A172 (cell line): ENCODE data around the gene NPEPPS. TPM values are rescaled to one million over a fixed set of nuclear protein-coding genes. Genes with fewer than 3 reads are reported as not detected.
A peak's percentile ranks its signal among the peaks of the same experiment; 100 is the strongest.
"Not testable (repeated sequence)": the region's sequence is repeated elsewhere in the genome, so short reads cannot be mapped to it uniquely, and the experiment has no call there.

ENCODE experiments used
- DNase-seq: peaks from one replicate; pipeline ENCODE4 v3.0.0-alpha.2; 2015; ENCODE audit warnings: low spot score
- total RNA-seq: library from RNA; depleted of rRNA; stranded (reverse); fragments of >200 nt; shearing (Covaris generic); gene quantifications from 2 replicates; pipeline ENCODE4 v1.2.3, GENCODE V29; 2014; rRNA removed

The NPEPPS gene, protein sequence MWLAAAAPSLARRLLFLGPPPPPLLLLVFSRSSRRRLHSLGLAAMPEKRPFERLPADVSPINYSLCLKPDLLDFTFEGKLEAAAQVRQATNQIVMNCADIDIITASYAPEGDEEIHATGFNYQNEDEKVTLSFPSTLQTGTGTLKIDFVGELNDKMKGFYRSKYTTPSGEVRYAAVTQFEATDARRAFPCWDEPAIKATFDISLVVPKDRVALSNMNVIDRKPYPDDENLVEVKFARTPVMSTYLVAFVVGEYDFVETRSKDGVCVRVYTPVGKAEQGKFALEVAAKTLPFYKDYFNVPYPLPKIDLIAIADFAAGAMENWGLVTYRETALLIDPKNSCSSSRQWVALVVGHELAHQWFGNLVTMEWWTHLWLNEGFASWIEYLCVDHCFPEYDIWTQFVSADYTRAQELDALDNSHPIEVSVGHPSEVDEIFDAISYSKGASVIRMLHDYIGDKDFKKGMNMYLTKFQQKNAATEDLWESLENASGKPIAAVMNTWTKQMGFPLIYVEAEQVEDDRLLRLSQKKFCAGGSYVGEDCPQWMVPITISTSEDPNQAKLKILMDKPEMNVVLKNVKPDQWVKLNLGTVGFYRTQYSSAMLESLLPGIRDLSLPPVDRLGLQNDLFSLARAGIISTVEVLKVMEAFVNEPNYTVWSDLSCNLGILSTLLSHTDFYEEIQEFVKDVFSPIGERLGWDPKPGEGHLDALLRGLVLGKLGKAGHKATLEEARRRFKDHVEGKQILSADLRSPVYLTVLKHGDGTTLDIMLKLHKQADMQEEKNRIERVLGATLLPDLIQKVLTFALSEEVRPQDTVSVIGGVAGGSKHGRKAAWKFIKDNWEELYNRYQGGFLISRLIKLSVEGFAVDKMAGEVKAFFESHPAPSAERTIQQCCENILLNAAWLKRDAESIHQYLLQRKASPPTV
- 45.7 and 50.3 TPM in 2 replicates for total RNA-seq

DNA sequence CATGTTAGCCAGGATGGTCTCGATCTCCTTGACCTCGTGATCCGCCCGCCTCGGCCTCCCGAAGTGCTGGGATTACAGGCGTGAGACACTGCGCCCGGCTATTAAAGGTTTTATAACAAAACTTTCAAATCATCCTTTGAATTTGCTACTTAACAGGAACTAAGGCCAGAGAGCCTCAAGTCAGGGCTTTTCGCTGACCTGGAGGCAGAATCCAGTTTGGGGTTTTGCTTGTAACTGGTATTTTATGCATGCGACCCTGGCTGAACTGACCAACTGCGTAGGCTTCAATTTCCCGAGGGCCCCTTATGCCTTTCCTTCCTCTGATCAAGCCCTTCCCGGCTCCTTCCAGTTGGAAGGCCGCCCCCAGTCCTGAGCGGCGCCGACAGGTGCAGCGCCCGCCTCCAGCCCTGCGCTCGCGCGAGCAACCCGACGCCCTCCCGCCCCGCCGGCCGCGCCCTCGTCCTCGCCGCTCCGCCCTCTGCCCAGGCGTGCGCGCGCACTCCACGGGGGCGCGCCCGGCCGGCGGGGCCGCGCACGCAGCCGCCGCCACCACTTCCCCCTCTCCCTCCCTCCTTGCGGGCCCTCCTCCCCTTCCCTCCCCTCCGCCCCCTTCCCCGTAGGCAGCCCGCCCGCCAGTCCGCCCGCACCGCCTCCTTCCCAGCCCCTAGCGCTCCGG, at the start of gene NPEPPS:
NPEPPS (plus strand) TSS at position 552 of the 676 bp plus-strand sequence. CDS start 193 bp downstream, outside the sequence.
- DNase-seq, result peak; percentile 67

DNA sequence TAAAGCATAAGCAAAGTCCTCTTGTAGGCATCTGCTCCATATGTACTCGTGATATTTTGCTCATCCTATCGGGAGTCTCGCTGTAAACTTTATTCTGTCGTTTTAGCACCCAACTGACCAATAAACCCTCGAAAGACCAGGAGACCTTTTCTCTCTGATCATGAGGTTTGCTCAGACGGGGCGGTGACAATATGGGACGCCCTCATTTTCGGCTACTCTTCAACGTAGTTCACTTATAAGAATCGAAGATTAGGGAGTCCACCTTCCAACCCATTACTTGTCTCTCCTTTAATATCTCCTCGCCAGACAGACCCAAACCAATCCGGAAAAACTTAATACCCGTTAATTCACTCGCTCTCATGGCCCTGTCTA, 39.1 kb upstream of the NPEPPS start:
- not testable (repeated sequence) for DNase-seq

DNA sequence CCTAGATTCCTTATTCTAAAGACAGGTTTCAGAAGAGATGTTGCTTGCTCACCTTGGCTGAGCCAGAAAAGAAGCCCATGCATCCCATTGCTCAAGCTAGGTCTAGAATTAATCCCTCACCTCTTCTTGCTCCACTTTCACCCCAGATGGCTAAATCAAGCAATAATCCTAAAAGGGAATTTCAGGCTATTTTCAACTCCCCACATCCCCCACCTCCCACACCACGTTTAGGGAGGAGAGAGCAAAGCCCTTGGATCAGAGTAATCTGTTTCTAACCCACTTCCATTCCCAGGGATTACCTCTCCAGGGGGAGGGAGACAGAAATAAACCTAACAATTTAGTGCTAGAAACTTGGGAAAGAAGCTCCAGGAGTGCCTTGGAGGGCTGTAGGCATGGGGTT, 31.8 kb upstream of the NPEPPS start:
- DNase-seq, result not testable (repeated sequence)

DNA sequence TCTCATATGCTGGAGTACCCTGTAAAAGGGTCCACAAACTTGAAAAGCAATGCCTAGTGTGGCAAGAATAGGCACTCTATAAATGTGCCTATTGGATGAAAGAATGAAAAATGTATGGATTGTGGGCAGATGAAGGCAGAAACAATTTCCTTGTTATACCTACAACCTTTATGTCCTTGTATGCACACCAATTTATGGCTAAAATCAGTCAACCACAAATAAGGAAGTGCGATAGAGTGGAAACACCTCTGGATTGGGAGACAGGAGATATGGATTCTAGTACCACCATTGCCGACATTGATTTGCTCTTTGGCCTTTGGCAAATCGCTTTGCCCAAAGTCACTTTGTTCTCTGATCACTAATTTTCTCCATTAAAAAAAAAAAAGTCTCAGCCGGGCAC, 31.4 kb upstream of the NPEPPS start:
- DNase-seq, result not testable (repeated sequence)

DNA sequence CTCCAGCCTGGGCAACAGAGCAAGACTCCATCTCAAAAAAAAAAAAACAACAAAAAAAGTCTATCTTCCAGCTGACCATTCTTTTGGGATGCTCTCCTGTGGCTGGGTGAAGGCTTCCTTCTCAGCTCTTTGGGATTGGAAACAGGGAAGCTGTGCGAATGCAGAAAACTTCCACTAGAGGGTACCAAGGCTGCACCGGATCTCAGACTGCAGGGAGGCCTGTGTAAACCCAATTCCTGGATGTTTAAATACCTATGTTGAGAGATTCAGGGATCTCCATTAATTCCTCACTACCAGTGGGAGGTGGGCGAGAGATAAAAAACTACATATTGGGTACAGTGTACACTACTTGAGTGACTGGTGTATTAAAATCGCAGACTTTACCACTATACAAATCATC, 30.3 kb upstream of the NPEPPS start:
- DNase-seq, result peak; percentile 22

DNA sequence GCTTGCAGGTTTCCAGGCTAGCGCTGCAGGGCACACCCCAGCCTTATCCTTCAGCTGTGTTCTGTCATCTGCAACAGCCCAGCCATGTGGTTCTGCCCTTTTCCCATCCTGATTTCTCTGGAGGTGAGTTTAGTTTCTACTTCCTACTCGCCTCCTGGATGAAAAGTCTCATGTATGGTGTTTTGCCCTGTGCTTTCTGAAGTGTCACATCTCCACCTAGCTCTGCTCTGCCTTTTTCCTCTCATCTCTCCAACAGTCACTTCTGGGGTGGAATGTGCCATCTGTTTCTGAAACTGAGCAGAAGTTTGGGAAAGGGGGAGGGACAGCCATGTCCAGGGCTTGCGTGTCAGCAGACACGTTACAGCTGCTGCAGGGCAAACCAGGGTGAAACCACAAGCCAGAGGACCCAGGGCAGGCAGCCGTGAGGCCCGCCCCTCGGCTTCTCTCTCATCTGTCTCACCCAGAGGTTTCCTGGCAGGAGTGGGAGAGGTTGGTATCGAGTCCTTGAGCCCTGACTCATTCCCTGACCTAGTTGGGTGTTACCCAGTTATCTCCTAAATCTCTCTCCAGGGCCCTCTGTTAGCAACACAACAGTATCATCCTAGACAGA, 28.7 kb upstream of the NPEPPS start:
- peak; percentile 54 for DNase-seq

DNA sequence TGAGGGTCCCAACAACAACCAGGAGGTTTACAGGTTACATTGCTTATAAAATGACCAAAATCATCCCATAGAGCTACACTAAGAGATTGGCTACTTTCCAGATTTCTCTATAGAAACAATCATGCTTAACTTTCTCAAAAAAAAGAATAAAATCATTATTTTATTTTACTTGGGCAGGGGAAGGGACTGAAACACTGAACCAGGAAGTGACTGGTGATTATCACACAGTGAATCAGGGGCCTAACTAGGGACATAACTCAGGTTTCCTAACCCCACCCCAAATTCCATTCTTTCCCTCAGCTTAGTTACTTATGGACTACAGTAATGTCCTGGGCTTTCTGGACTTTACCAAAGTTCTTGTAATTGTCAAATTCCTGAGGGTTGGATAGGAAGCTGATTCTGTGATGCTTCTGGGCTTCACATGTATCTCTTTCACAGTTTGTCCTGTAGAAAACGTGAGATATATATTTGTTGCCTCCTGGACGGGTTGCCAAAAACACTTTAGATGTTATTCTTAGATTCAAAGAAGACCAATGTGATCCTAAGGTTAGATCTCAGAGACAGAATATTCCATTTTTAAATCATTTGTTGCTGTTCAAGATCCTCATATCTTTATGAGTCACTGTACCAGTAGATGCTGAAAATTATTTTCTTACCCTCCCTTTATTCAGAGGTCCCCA, 28.0 kb upstream of the NPEPPS start:
- peak; percentile 67 for DNase-seq

DNA sequence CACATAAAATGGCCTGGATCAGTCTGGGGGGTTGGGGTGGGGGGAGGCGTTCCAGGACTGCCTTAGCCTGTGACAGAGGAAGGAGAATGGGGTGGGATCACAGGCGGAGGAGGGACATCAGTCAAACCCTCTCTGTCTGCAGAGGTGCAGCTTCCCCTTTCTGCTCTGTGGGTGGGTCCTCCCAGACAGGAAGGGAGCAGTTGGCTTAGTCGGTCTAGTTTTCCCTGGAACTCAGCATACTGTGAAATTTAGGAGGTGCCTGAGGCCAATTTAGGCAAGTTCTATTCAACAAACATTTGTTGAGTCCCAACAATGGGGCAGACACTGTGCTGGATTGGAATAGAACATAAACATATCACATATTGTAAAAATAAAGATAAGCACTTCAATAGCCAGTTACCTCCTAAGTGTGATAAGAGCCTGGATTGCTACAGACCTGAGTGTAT, 19.2 kb upstream of the NPEPPS start:
- not testable (repeated sequence) for DNase-seq

DNA sequence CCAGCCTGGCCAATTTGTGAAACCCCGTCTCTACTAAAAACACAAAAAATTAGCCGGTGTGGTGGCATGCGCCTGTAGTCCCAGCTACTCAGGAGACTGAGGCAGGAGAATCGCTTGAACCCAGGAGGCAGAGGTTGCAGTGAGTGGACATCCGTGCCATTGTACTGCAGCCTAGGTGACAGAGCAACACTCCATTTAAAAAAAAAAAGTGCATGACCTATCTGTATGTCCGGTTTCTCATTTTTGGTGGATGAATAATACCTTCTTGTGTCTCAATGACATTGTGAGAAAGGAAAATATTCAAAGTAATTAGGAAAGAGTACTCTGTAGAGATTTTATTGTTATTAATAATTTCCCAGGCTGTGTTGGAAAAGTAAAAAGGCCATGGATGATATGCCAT, 17.6 kb upstream of the NPEPPS start:
- DNase-seq, result not testable (repeated sequence)

DNA sequence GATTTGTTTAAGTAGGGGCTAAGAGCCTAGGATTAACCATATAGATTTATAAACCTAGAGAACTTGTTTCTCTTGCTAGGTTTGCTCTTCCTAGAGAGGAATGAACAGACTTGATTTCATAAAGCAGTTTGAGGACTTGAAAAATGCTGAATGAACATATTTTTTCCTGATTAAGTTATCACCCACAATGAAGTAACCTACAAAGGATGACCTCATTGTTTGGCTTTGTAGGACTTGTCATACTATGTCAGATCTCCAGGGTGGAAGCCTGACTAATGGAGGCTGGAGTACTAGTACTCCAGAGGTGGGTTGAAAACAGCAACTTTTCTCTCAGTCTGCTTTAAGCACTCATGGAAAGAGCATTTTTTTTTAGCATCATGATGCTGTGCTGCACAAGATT, 12.0 kb upstream of the NPEPPS start:
- DNase-seq, result not testable (repeated sequence)

DNA sequence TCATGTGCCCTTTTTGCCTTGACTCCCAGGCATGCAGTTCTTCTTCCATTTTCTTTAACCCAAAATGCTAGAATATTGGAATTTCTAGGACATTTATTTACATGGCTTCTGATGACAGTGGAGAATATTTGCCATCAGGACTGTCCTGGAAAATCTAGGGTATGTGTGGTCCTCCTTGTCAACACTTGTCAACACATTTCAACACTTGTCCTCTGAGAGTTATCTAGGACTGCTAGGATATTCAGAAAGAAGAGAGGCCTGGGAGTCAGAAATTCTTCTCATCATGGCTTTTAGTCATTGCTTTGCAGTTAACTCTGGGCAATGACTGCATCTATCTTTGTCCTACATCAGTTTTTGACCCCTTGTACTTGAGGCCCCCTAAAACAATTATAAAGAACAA, 11.5 kb upstream of the NPEPPS start:
- not testable (repeated sequence) for DNase-seq

DNA sequence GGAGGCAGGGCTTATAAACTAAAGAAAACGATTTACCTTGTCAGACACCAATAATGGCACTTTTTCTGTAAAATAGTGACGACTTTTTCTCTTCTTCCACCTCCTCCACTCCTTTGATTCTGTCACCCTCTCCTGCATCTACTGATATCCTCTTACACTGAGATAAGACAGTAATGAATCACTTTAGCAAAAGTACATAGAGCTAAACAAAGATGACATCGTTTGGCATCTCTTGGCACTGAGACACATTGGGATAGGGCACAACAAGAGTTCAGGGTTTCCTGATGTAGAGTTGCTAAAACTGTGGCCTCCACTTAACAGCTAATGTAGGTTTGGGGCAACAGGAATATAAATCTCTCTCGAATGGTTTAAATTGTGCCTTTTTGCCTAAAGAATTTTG, 10.6 kb upstream of the NPEPPS start:
- not testable (repeated sequence) for DNase-seq

DNA sequence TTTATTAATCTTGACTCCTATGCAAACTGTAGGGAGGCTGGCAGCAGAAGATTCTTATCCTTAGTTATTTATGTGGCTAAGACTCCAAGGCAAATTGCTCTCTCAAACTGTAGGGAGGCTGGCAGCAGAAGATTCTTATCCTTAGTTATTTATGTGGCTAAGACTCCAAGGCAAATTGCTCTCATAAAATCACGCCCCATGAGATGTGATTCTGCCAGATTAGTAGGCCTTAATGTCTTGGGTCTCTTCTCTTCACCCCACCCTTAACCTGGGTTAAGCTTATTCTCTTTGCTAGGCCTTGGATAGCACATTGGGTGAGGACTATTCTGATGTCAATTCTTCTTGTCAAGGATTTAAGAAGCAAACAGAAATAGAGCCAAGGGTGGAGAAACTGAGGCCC, 9.5 kb upstream of the NPEPPS start:
- DNase-seq, result not testable (repeated sequence)

DNA sequence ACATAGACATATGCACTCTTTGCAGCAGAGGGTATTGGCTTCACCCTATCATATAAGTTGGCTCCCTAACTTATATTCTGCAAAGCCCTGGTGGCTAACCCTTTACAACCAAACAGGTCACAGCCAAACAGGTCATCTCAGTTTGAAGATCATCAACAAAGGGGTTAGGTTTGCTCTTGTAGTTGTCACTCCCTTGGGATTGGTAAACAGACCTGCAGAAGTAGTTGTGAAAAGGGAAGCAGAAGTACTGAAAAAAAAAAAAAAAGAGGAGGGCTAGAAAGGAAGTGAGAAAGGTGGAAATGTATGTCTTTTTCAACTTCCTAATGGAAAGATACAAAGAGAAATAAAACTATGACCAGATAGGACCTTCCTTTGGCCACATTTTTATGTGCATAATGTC, 8.6 kb upstream of the NPEPPS start:
- DNase-seq, result not testable (repeated sequence)

DNA sequence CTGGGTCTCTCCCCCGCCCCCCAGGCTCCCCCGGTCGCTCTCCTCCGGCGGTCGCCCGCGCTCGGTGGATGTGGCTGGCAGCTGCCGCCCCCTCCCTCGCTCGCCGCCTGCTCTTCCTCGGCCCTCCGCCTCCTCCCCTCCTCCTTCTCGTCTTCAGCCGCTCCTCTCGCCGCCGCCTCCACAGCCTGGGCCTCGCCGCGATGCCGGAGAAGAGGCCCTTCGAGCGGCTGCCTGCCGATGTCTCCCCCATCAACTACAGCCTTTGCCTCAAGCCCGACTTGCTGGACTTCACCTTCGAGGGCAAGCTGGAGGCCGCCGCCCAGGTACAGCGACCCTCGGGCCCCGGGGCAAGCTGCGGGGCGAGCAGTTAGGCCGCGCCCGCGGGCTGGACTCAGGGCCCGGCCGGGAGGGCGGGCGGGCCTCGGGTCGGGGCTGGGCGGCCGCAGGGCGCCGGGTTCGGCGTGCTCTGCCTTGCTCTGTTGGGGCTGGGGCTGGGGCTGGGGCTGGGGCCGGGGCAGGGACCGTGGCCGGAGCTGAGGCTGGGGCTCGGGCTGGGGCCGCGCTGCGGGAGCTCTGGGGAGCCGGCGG, 419 bp downstream of the NPEPPS start:
- DNase-seq, result not testable (repeated sequence)

DNA sequence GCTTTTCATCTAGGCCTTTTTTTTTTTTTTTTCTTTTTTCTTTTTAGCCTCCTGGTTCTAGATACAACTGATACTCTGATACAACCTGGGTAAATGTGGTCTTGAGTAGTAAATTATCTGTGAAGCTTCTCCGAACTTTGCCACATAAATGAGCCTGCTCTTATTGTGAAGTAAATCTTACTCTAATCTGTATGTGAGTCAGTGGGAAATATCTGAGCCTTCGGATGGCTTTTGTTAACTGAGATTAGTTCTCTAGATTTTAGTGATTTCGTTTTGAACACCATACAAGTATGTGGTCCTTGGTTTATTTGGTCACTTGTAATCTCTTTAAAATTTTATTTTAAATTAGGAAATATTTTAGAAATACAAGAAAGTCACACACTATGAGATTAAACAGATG, 8.2 kb downstream of the NPEPPS start:
- not testable (repeated sequence) for DNase-seq

DNA sequence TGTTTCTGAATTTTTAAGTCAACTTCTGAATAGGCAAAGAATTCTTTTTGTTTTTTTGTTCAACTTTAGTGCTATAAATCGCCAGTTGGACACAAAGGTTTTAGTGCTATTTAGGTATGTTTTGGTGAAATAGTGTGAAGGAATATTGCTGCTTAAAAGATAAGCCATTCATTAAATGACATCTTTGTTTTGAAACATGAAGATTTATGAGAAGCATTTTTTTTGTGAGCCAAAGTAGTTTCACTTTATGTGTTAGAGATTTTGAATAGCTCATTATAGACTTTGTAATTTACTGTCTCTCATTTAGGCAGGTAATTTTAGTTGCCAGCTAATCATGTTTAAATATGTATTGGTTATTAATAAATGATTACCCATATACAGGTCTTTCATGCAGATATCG, 10.8 kb downstream of the NPEPPS start:
- not testable (repeated sequence) for DNase-seq

DNA sequence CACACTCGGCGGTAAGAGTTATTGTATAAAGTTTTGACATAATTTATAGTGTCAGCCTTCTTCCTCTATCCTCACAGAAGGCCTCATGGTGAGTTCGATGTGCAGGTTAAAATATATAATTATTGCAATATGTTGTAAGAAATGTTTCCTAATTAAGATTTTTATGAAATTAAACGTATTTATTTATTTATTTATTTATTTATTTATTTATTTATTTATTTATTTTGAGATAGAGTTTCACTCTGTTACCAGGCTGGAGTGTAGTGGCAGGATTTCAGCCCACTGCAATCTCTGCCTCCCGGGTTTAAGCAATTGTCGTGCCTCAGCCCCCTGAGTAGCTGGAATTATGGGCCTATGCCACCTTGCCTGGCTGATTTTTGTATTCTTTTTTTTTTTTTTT, 13.4 kb downstream of the NPEPPS start:
- not testable (repeated sequence) for DNase-seq

DNA sequence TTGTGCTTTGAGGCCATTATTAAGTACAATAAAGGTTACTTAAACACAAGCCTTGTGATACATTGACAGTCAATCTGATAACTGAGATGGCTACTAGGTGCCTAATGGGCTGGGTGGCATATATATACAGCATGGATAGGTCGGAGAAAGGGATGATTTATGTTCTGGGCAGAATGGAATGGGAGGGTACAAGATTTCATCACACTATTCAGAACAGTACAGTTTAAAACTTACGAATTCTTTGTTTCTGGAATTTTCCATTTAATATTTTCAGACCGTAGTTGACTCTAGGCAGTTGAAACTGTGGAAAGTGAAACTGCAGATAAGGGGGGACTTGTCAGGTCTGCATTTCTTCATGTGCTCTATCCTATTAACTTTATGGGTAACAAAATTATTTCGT, 23.8 kb downstream of the NPEPPS start:
- not testable (repeated sequence) for DNase-seq

DNA sequence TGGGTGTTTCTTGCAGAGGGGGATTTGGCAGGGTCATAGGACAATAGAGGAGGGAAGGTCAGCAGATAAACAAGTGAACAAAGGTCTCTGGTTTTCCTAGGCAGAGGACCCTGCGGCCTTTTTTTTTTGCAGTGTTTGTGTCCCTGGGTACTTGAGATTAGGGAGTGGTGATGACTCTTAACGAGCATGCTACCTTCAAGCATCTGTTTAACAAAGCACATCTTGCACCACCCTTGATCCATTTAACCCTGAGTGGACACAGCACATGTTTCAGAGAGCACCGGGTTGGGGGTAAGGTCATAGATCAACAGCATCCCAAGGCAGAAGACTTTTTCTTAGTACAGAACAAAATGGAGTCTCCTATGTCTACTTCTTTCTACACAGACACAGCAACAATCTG, 25.2 kb downstream of the NPEPPS start:
- DNase-seq, result not testable (repeated sequence)
